Measurements from ENCODE around the gene ZCCHC14. TPM values are rescaled to one million over a fixed set of nuclear protein-coding genes. Genes with fewer than 3 reads are reported as not detected.

The ZCCHC14 gene
- total and polyA plus RNA-seq, 2 of the 8 experiments (the other 6 are each of a cell fraction or from before 2014, with no cell fraction given) = 8.2 to 28.2 TPM

DNA sequence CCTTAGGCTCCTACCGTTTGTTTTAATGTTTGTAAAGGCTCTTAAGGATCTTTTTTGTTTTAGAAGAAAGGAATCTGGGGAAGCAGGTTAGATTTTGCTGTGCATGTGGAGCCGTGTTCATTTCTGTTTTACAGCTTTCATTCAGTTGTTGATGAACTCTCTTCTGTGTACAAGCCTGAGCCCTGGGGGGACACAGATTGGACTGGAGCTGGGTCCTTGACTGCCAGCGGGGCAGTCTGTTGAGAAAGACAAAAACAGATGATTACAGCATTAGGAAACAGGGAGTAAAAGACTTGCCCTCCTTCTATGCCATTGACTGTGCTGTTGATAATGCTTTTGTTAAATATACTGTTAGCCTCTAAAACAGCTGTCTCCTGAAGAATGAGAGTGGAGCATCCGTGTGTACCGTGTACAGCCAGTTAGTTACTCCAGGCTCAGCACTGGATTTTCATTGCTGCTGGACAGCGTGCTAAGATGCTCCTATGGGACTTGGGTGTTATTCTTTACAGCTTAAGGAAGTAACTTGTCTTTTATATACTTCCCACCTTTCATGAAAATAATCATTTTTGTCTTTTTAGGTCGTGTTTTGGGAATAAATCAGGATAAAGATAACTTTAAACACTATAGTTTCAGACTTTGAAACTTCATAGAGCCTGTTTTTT is 97.5 kb downstream of the ZCCHC14 start:
- DNase-seq (ENCODE audit: low read depth in 1 of 2, low spot score in 2 of 2) (no peak), FAIRE-seq (no peak)
- Histone ChIP-seq H3K4me2 (ENCODE audit: insufficient read depth in 1 of 2, low read depth in 2 of 2, low read length in 2 of 2) (no peak overlapping the region), H2BK15ac (ENCODE audit: low read length) (no peak overlapping the region), H3K23ac (ENCODE audit: insufficient read length) (no peak overlapping the region), H2AFZ (ENCODE audit: low read length) (no peak overlapping the region), H4K8ac (ENCODE audit: extremely low read depth, insufficient read depth, low read length) (no peak overlapping the region), H3K9ac (replicated peaks in 1 of 4; ENCODE audit: extremely low read depth in 1 of 4, low read depth in 3 of 4, low read length in 3 of 4) (no peak overlapping the region), H3K79me2 (ENCODE audit: control insufficient read depth in 1 of 2, insufficient read depth in 2 of 2, low read length in 2 of 2) (peaks cover 0 to 40% of the 10 kb centered on the region in 2 experiments; a peak in 3 of 4 replicates), H2BK120ac (replicated peaks; ENCODE audit: low read depth, low read length) (no peak overlapping the region), H4K20me1 (replicated peaks in 1 of 2; ENCODE audit: control insufficient read depth in 1 of 2, insufficient read depth in 2 of 2, low read length in 2 of 2) (peaks cover 2 to 12% of the 10 kb centered on the region in 2 experiments), H3K4ac (replicated peaks; ENCODE audit: insufficient read length, low read depth, low read length) (no peak overlapping the region), H3K23me2 (ENCODE audit: low read depth, low read length) (peaks cover 10% of the 10 kb centered on the region), H3K27me3 (replicated peaks in 1 of 4; ENCODE audit: control insufficient read depth in 3 of 4, extremely low read depth in 1 of 4, insufficient read depth in 3 of 4, low read length in 3 of 4) (no peaks in the 10 kb centered on the region), H3K18ac (ENCODE audit: extremely low read depth, low read length) (no peak overlapping the region), H3K4me3 (ENCODE audit: extremely low read depth in 1 of 4, insufficient read depth in 2 of 4, low read depth in 3 of 4, low read length in 4 of 4) (no peak overlapping the region), H3K56ac (replicated peaks; ENCODE audit: insufficient read length, low read depth, low read length) (no peak overlapping the region), H4K91ac (replicated peaks; ENCODE audit: insufficient read length, low read length) (no peak overlapping the region), H3K14ac (ENCODE audit: insufficient read length) (no peak overlapping the region), H2BK5ac (ENCODE audit: low read depth, low read length) (no peak overlapping the region), H3K27ac (ENCODE audit: low read depth, low read length) (no peak overlapping the region), H3K4me1 (replicated peaks in 1 of 4; ENCODE audit: control insufficient read depth in 3 of 4, insufficient read depth in 4 of 4, low read length in 3 of 4) (peaks cover 0 to 2% (median 0%) of the 10 kb centered on the region in 4 experiments; a peak in 4 of 7 replicates), H3K9me3 (ENCODE audit: insufficient read depth in 2 of 2, low read depth in 1 of 2, low read length in 1 of 2) (no peaks in the 10 kb centered on the region), H4K5ac (ENCODE audit: insufficient read length, low read depth, low read length) (no peak overlapping the region), H3K79me1 (ENCODE audit: low read depth, low read length) (peaks cover 10% of the 10 kb centered on the region), H2BK12ac (ENCODE audit: low read depth, low read length) (no peak overlapping the region), H3K36me3 (ENCODE audit: control insufficient read depth in 2 of 4, insufficient read depth in 4 of 4, low read length in 3 of 4) (peaks cover 0 to 10% (median 6%) of the 10 kb centered on the region in 4 experiments; a peak in 4 of 8 replicates), H2AK5ac (ENCODE audit: low read depth, low read length) (no peak overlapping the region), H2BK20ac (ENCODE audit: low read length) (no peak overlapping the region)
- 88% methylated on average over 7 of the region's 7 CpGs; no CpG with 5 or more reads in 1 of the 2 experiments for WGBS, 2 experiments (ENCODE audit: extremely low coverage in 1 of 2, insufficient coverage in 1 of 2, insufficient read length in 1 of 2, insufficient replicate concordance in 2 of 2, low coverage in 1 of 2, low lambda C conversion rate in 2 of 2, missing lambda C conversion rate in 1 of 2)
- TF ChIP-seq SP1 (IDR thresholded peaks at IDR 0.05; ENCODE audit: low read depth, low read length) (no peak), TAF1 (IDR thresholded peaks at IDR 0.05; ENCODE audit: low read depth, low read length) (no peak), KDM1A (IDR thresholded peaks at IDR 0.05; ENCODE audit: borderline replicate concordance, low read length) (no peak), EP300 (IDR thresholded peaks at IDR 0.05; ENCODE audit: borderline replicate concordance in 1 of 2, low read depth in 2 of 2, low read length in 2 of 2) (no peak), CTBP2 (IDR thresholded peaks at IDR 0.05; ENCODE audit: borderline replicate concordance, insufficient read depth, insufficient read length, low read length) (no peak), EZH2 (IDR thresholded peaks at IDR 0.05; ENCODE audit: low read depth, low read length, severe bottlenecking) (no peak), GTF2F1 (IDR thresholded peaks at IDR 0.05; ENCODE audit: borderline replicate concordance, low read depth, low read length) (no peak), PHF8 (conservative IDR thresholded peaks at IDR 0.05; ENCODE audit: low read depth, low read length) (no peak), SP2 (IDR thresholded peaks at IDR 0.05; ENCODE audit: low read length) (no peak)
- CTCF ChIA-PET (ENCODE audit: partially characterized antibody) = interaction anchor here (0.6 to 2.5 kb wide), 19 partner anchors 12 to 837 kb away, joined by 3 to 8 read pairs (median 5); partner anchors contain the start of gene FBXO31
- POLR2A ChIA-PET (ENCODE audit: partially characterized antibody) = interaction anchor here (1.3 to 4.4 kb wide), 3 partner anchors 12 to 18 kb away, joined by 4 to 31 read pairs (median 4); partner anchors contain the start of gene FBXO31
